Measurements from ENCODE around the gene SEMA4C. TPM values are rescaled to one million over a fixed set of nuclear protein-coding genes. Genes with fewer than 3 reads are reported as not detected.

The SEMA4C gene
- polyA plus RNA-seq, 3 donors, result 0.08 to 5.7 (median 0.21) TPM

GRCh38 chr2:96872591-96873349 is 2.9 kb upstream of the SEMA4C start:
- H3K4me2 ChIP-seq (replicated peaks; ENCODE audit: extremely low read depth, low read length, poor library complexity, severe bottlenecking), result no peak overlapping the region
- no peak overlapping the region for H3K27ac Mint-ChIP-seq

More at GRCh38 chr2:96872591-96873349, 2.9 kb upstream of the SEMA4C start:
- H3K27me3 Mint-ChIP-seq (ENCODE audit: low read depth in 3 of 3), result peaks cover 55 to 96% (median 71%) of the 10 kb centered on the region in 3 donors
- TF ChIP-seq CTCF (IDR thresholded peaks at IDR 0.05), result no peak
- peaks cover 0 to 2% of the 10 kb centered on the region in 2 donors for H3K36me3 Mint-ChIP-seq
- no peak overlapping the region for H2AFZ ChIP-seq (ENCODE audit: insufficient read depth, low read depth, low read length, poor library complexity, severe bottlenecking)
- peaks cover 0 to 17% (median 0%) of the 10 kb centered on the region in 7 donors for H3K9me3 Mint-ChIP-seq
- no peaks in the 10 kb centered on the region for H3K79me2 ChIP-seq (ENCODE audit: insufficient read depth, low read length)
- no peaks in the 10 kb centered on the region for H3K36me3 ChIP-seq (replicated peaks in 1 of 2; ENCODE audit: control insufficient read depth in 1 of 2, insufficient read depth in 2 of 2, low read length in 2 of 2)
- peaks cover 41% of the 10 kb centered on the region for H3K4me1 Mint-ChIP-seq
- no peak overlapping the region for H3K27ac ChIP-seq (ENCODE audit: low read depth in 1 of 2, low read length in 2 of 2)
- peaks cover 26 to 82% of the 10 kb centered on the region in 2 donors for H3K27me3 ChIP-seq (ENCODE audit: control insufficient read depth in 2 of 2, insufficient read depth in 2 of 2, low read length in 2 of 2)
- peaks cover 0 to 10% of the 10 kb centered on the region in 2 donors for H3K9me3 ChIP-seq (replicated peaks in 1 of 2; ENCODE audit: control insufficient read depth in 1 of 2, insufficient read depth in 1 of 2, low read length in 2 of 2)
- intact Hi-C loops (cut with micrococcal nuclease), result no loop called here
- 100% methylated on average over 3 of the region's 14 CpGs for WGBS (ENCODE audit: insufficient coverage)
- H3K4me3 Mint-ChIP-seq, result peak overlapping the region in 1 of 2 donors; percentile 80
- H3K4me1 ChIP-seq (ENCODE audit: control insufficient read depth in 1 of 2, insufficient read depth in 2 of 2, low read length in 2 of 2), result peaks cover 38 to 52% of the 10 kb centered on the region in 2 donors
- H4K20me1 ChIP-seq (ENCODE audit: insufficient read depth, low read length), result no peaks in the 10 kb centered on the region
- peak in 1 of 3 donors; percentile 40 for DNase-seq
- H3K4me3 ChIP-seq (replicated peaks in 1 of 3; ENCODE audit: low read depth in 2 of 3, low read length in 3 of 3), result no peak overlapping the region
- H3K9ac ChIP-seq (ENCODE audit: insufficient read depth, low read length, poor library complexity, severe bottlenecking), result no peak overlapping the region

Data from CD14-positive monocyte (primary cell).